SK-N-MC (cell line): ENCODE results near the gene CFAP251.
"Not testable (repeated sequence)": the region's sequence is repeated elsewhere in the genome, so short reads cannot be mapped to it uniquely, and the experiment has no call there.

Experiments
- FOXP2 ChIP-seq: optimal IDR thresholded peaks from 2 replicates; pipeline ENCODE3; 2011; ENCODE audit warnings: mild to moderate bottlenecking, moderate library complexity; ENCODE audit not compliant: insufficient read depth; ENCODE audit errors: extremely low read length, control extremely low read depth
- POLR2AphosphoS5 ChIP-seq: IDR thresholded peaks from 2 replicates; pipeline ENCODE4 v1.6.1; 2012; ENCODE audit warnings: mild to moderate bottlenecking, low read depth, low read length, borderline replicate concordance

DNA sequence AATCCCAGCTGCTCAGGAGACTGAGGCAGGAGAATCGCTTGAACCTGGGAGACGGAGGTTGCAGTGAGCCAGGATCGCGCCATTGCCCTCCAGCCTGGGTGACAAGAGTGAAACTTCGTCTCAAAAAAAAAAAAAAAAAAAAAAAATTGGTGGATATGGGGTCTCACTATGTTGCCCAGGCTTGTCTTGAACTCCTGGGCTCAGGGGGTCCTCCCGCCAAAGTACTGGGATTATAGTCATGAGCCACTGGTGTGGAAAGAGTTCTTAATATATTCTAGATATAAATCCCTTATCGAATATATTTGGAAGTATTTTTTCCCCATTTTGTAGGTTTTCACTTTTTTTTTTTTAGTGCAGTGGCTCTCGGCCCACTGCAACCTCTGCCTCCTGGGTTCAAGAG lies 49.2 kb upstream of the CFAP251 start:
- not testable (repeated sequence) for TF ChIP-seq POLR2AphosphoS5, FOXP2
